GM19238 (cell line): ENCODE measurements around the gene SLC35D3.
"Not testable (repeated sequence)": the region's sequence is repeated elsewhere in the genome, so short reads cannot be mapped to it uniquely, and the experiment has no call there.

ENCODE experiments used
- DNase-seq: peaks from one replicate; pipeline ENCODE4 v3.0.0; 2011; ENCODE audit warnings: low spot score; ENCODE audit not compliant: insufficient read length

Gene SLC35D3

GRCh38 chr6:136964398-136964797 lies 42.3 kb downstream of the SLC35D3 start:
- no peak for DNase-seq

- peak; percentile 55 for DNase-seq
Observed at GRCh38 chr6:136967876-136968752, 46.0 kb downstream of the SLC35D3 start.

- DNase-seq, result no peak
Observed at GRCh38 chr6:136968837-136969236, 46.7 kb downstream of the SLC35D3 start.

GRCh38 chr6:136969433-136969832 lies 47.3 kb downstream of the SLC35D3 start:
- DNase-seq, result no peak

GRCh38 chr6:136969930-136970329 lies 47.8 kb downstream of the SLC35D3 start:
- DNase-seq, result no peak

GRCh38 chr6:136971609-136972008 lies 49.5 kb downstream of the SLC35D3 start:
- DNase-seq, result no peak

GRCh38 chr6:136973781-136974180 lies 51.7 kb downstream of the SLC35D3 start:
- not testable (repeated sequence) for DNase-seq
